Fibroblast of lung (primary cell): ENCODE data around the gene FHOD3. TPM values are rescaled to one million over a fixed set of nuclear protein-coding genes. Genes with fewer than 3 reads are reported as not detected.

Source experiments
- DNase-seq, 2 donors: peaks; one replicate each; pipeline versions ENCODE4 v3.0.0 to v3.0.0-alpha.2; 2010; ENCODE audit warnings: low read depth in 2 of 2
- H2AFZ ChIP-seq: 2 replicates; pipeline ENCODE4 v1.5.1; 2012; ENCODE audit warnings: low read length, control low read depth, inconsistent platforms
- H3K27ac ChIP-seq: 2 replicates; pipeline ENCODE4 v1.5.1; 2011; ENCODE audit warnings: low read length, control low read depth; ENCODE audit not compliant: insufficient read depth
- H3K27me3 ChIP-seq: 2 replicates; pipeline ENCODE4 v1.5.1; 2011; ENCODE audit warnings: mild to moderate bottlenecking, low read length; ENCODE audit not compliant: control insufficient read depth, insufficient read depth
- H3K36me3 ChIP-seq: 2 replicates; pipeline ENCODE4 v1.5.1; 2011; ENCODE audit warnings: low read length; ENCODE audit not compliant: control insufficient read depth, insufficient read depth
- H3K4me1 ChIP-seq: 2 replicates; pipeline ENCODE4 v1.5.1; 2011; ENCODE audit warnings: low read length; ENCODE audit not compliant: control insufficient read depth, insufficient read depth; ENCODE audit errors: extremely low read depth
- H3K4me2 ChIP-seq: 2 replicates; pipeline ENCODE4 v1.5.1; 2011; ENCODE audit warnings: low read length, control low read depth; ENCODE audit not compliant: insufficient read depth; ENCODE audit errors: extremely low read depth
- H3K4me3 ChIP-seq, 4 experiments: fragments of 200-600 bp in 1 of 4; sonication (generic) in 1 of 4; replicated peaks in 1 of 4; 2 replicates each; pipeline ENCODE4 v1.5.1; 2011 to 2016; ENCODE audit warnings: low read length in 4 of 4, low read depth in 3 of 4, mild to moderate bottlenecking in 3 of 4, control low read depth in 2 of 4, inconsistent platforms in 1 of 4, mixed read lengths in 1 of 4; ENCODE audit not compliant: insufficient read depth in 1 of 4; ENCODE audit errors: control extremely low read depth in 1 of 4
- H3K79me2 ChIP-seq: 2 replicates; pipeline ENCODE4 v1.5.1; 2012; ENCODE audit warnings: mild to moderate bottlenecking, low read length, inconsistent platforms; ENCODE audit not compliant: control insufficient read depth, insufficient read depth
- H3K9ac ChIP-seq: 2 replicates; pipeline ENCODE4 v1.5.1; 2011; ENCODE audit warnings: mild to moderate bottlenecking, low read length, control low read depth; ENCODE audit not compliant: insufficient read depth
- H3K9me3 ChIP-seq: 2 replicates; pipeline ENCODE4 v1.5.1; 2012; ENCODE audit warnings: low read depth, low read length; ENCODE audit not compliant: control insufficient read depth, insufficient read depth
- H4K20me1 ChIP-seq: 2 replicates; pipeline ENCODE4 v1.5.1; 2011; ENCODE audit warnings: low read length; ENCODE audit not compliant: control insufficient read depth, insufficient read depth; ENCODE audit errors: extremely low read depth
- CTCF ChIP-seq, 2 donors: IDR thresholded peaks in 1 of 2; conservative IDR thresholded peaks in 1 of 2; 1 replicate in 1 of 2; 2 replicates in 1 of 2; pipeline ENCODE4 v1.5.1; 2011 to 2012; ENCODE audit warnings: low read length in 2 of 2, control low read depth in 1 of 2, inconsistent platforms in 1 of 2, low read depth in 1 of 2, mild to moderate bottlenecking in 1 of 2
- EZH2 ChIP-seq: IDR thresholded peaks from 2 replicates; pipeline ENCODE4 v1.5.1; 2012; ENCODE audit warnings: low read length, control low read depth, mild to moderate bottlenecking; ENCODE audit errors: missing control alignments
- polyA plus RNA-seq, 2 donors: library from polyadenylated mRNA; depleted of rRNA in 1 of 2; stranded (reverse) in 1 of 2; unstranded in 1 of 2; fragments of >200 nt; gene quantifications; 2 replicates each; pipeline ENCODE4 v1.2.1, GENCODE V29; 2011 to 2012; ENCODE audit warnings: missing spikeins in 1 of 2
- total RNA-seq: library from RNA; depleted of rRNA; stranded (reverse); fragments of >200 nt; gene quantifications from 2 replicates; pipeline ENCODE4 v1.2.1, GENCODE V29; 2014

Gene FHOD3
- total and polyA plus RNA-seq, 2 donors (not counting 1 experiment from before 2014, with no cell fraction given) = 16.1 to 28.2 TPM

DNA sequence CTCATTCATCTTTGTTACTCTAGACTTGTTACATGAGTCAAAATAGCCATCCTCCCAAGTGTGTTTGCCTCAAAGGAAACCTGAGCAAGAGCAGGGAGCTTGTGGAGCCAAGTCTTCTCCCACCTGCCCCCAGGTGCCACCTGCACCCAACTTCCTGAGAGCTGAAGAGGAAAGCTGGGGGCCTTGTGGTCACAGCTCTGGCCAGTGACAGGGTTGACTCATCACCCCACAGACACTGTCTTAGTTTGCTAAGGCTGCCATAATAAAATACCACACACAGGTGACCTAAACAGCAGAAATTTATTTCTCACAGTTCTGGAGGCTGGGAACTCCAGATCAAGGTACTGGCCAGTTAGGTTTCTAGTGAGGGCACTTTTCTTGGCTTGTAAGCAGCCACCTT lies 431.7 kb downstream of the FHOD3 start:
- Histone ChIP-seq H3K9ac (no peak overlapping the region), H3K4me3 (no peak overlapping the region), H3K27me3 (no peaks in the 10 kb centered on the region), H4K20me1 (no peaks in the 10 kb centered on the region), H3K9me3 (no peaks in the 10 kb centered on the region), H3K79me2 (no peaks in the 10 kb centered on the region), H3K4me1 (no peaks in the 10 kb centered on the region), H3K36me3 (no peaks in the 10 kb centered on the region), H2AFZ (no peak overlapping the region), H3K4me2 (no peak overlapping the region), H3K27ac (no peak overlapping the region)
- no peak for DNase-seq
- TF ChIP-seq EZH2 = no peak
- no peak for TF ChIP-seq CTCF (conservative IDR thresholded peaks at IDR 0.05 in 1 of 2, IDR thresholded peaks at IDR 0.05 in 1 of 2; ENCODE audit: low read depth in 1 of 2, low read length in 2 of 2)

GRCh38 chr18:36732264-36732663 lies 434.8 kb downstream of the FHOD3 start:
- Histone ChIP-seq H3K9ac (no peak overlapping the region), H3K36me3 (no peaks in the 10 kb centered on the region), H3K4me2 (no peak overlapping the region), H3K79me2 (no peaks in the 10 kb centered on the region), H3K27ac (no peak overlapping the region), H2AFZ (no peak overlapping the region), H3K9me3 (no peaks in the 10 kb centered on the region), H3K27me3 (no peaks in the 10 kb centered on the region), H3K4me3 (no peak overlapping the region), H4K20me1 (no peaks in the 10 kb centered on the region), H3K4me1 (no peaks in the 10 kb centered on the region)
- no peak for TF ChIP-seq EZH2
- no peak for TF ChIP-seq CTCF (conservative IDR thresholded peaks at IDR 0.05 in 1 of 2, IDR thresholded peaks at IDR 0.05 in 1 of 2; ENCODE audit: low read depth in 1 of 2, low read length in 2 of 2)
- DNase-seq = no peak

- TF ChIP-seq CTCF (conservative IDR thresholded peaks at IDR 0.05 in 1 of 2, IDR thresholded peaks at IDR 0.05 in 1 of 2; ENCODE audit: low read depth in 1 of 2, low read length in 2 of 2) (peak in 1 of 2 donors; percentile 7), EZH2 (no peak)
Observed at GRCh38 chr18:36733150-36733549, 435.6 kb downstream of the FHOD3 start.

More at GRCh38 chr18:36733150-36733549, 435.6 kb downstream of the FHOD3 start:
- no peak overlapping the region for H3K9ac ChIP-seq
- H3K9me3 ChIP-seq = no peaks in the 10 kb centered on the region
- no peak overlapping the region for H3K4me2 ChIP-seq
- H3K27ac ChIP-seq = no peak overlapping the region
- H2AFZ ChIP-seq = no peak overlapping the region
- DNase-seq = no peak
- H3K27me3 ChIP-seq = no peaks in the 10 kb centered on the region
- H3K4me3 ChIP-seq = no peak overlapping the region
- H3K4me1 ChIP-seq = no peaks in the 10 kb centered on the region
- no peaks in the 10 kb centered on the region for H3K36me3 ChIP-seq
- no peaks in the 10 kb centered on the region for H3K79me2 ChIP-seq
- H4K20me1 ChIP-seq = no peaks in the 10 kb centered on the region
